Right lobe of liver (tissue), 4 donors: Measurements from ENCODE around the gene KPNA1.

Source experiments
- POLR2A ChIP-seq: fragments of 450-650 bp; IDR thresholded peaks from one replicate; pipeline ENCODE4 v1.6.1; 2017; ENCODE audit warnings: antibody characterized with exemption, mild to moderate bottlenecking
- TF ChIP-seq, protein P1 (sequence below), 4 donors: fragments of 200-600 bp in 3 of 4; fragments of 450-650 bp in 1 of 4; IDR thresholded peaks; one replicate each; pipeline versions ENCODE4 v1.5.1 to v1.8.0; 2016 to 2022; ENCODE audit warnings: antibody characterized with exemption in 4 of 4, mild to moderate bottlenecking in 2 of 4
- donor health status: DM: no; HTN: no; CAD: no.
- donor health status: DM: no; HTN: no; CAD: no.
- donor health status: DM: no; HTN: yes; CAD: no.

DNA sequence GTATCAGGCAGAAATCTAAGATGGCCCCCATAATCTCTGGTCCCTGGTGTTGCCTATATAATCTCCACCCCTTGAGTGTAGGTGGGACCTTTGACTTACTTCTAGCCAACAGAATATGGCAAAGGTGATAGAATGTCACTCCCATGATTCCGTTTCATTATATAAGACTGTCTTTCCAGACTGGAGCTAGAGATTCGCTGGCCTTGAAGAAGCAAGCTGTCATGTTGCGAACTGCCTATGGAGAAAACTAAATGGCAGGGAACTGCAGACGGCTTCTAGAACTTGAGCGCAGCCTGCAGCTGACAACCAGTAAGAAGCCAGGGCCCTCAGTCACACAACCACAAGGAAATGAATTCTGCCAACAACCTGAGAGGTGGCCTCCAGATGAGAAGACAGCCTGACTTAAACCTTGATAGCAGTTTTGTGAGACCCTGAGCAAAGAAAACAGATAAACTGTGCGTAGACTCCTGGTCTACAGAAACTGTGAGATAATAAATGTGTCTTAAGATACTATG is 2.2 kb upstream of the KPNA1 start:
- TF ChIP-seq, protein P1, sequence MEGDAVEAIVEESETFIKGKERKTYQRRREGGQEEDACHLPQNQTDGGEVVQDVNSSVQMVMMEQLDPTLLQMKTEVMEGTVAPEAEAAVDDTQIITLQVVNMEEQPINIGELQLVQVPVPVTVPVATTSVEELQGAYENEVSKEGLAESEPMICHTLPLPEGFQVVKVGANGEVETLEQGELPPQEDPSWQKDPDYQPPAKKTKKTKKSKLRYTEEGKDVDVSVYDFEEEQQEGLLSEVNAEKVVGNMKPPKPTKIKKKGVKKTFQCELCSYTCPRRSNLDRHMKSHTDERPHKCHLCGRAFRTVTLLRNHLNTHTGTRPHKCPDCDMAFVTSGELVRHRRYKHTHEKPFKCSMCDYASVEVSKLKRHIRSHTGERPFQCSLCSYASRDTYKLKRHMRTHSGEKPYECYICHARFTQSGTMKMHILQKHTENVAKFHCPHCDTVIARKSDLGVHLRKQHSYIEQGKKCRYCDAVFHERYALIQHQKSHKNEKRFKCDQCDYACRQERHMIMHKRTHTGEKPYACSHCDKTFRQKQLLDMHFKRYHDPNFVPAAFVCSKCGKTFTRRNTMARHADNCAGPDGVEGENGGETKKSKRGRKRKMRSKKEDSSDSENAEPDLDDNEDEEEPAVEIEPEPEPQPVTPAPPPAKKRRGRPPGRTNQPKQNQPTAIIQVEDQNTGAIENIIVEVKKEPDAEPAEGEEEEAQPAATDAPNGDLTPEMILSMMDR (IDR thresholded peaks at IDR 0.05): no peak
- TF ChIP-seq POLR2A: no peak
